Measurements from ENCODE around the gene YWHAH.

Gene YWHAH

DNA sequence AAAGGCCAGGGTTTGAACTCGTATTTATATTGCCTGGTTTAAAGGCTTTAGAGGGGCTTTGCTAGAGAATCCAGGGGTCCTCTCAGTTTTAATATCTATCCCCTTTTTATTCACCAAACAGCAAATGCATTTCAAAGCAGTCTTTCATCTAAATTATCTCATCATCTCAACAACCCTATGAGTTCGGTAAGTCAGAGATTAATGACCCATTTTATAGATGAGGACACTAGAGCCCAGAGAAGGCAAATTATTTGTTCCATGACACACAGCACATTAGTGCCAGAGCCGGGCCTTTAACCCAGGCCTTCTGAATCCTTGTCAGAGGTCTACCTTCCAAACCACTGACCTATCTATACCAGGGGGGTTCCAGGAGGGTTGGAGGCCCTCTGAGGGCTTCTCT lies 16.8 kb upstream of the YWHAH start:
- DNase-seq (ENCODE audit: low read depth): no peak
- H3K4me3 ChIP-seq (ENCODE audit: control insufficient read depth, low read depth, low read length): no peak overlapping the region
- TF ChIP-seq, protein P1, sequence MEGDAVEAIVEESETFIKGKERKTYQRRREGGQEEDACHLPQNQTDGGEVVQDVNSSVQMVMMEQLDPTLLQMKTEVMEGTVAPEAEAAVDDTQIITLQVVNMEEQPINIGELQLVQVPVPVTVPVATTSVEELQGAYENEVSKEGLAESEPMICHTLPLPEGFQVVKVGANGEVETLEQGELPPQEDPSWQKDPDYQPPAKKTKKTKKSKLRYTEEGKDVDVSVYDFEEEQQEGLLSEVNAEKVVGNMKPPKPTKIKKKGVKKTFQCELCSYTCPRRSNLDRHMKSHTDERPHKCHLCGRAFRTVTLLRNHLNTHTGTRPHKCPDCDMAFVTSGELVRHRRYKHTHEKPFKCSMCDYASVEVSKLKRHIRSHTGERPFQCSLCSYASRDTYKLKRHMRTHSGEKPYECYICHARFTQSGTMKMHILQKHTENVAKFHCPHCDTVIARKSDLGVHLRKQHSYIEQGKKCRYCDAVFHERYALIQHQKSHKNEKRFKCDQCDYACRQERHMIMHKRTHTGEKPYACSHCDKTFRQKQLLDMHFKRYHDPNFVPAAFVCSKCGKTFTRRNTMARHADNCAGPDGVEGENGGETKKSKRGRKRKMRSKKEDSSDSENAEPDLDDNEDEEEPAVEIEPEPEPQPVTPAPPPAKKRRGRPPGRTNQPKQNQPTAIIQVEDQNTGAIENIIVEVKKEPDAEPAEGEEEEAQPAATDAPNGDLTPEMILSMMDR (conservative IDR thresholded peaks at IDR 0.05; ENCODE audit: control insufficient read depth, insufficient read depth, low read depth, low read length): no peak

DNA sequence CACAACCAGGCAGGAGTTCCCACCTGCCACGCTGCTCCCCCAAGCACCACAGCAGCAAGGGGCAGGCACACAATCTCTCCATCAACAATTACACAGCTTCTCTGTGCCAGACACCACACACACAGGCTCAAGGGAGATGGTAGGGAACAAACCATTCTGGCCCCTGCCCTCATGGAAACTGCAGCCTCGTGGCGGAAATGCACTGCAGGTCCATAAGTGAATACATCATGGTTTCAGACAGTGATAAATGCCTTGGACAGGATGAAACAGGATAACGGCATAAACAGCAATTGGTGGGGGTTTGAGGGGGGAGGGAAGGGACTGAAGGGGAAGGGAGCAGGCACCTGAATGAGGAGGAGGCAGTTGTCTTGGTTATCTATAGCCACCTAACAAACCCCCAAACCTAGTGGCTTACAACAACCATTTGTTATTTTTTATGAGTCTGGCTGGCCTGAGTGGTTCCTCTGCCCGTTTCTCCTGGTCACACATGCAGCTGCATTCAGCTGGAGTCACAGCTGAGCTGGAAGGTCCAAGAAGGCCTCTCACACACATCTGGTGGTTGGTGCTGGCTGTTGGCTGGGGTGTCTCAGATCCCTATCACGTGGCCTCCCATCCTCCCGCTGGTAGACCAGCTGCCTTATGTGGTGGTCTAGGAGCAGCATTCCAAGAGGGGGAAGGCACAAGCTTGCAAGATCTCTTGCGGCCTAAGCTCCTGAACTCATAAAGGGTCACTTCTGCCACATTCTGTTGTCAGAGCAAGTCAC lies 15.0 kb upstream of the YWHAH start:
- DNase-seq (ENCODE audit: low read depth): no peak

DNA sequence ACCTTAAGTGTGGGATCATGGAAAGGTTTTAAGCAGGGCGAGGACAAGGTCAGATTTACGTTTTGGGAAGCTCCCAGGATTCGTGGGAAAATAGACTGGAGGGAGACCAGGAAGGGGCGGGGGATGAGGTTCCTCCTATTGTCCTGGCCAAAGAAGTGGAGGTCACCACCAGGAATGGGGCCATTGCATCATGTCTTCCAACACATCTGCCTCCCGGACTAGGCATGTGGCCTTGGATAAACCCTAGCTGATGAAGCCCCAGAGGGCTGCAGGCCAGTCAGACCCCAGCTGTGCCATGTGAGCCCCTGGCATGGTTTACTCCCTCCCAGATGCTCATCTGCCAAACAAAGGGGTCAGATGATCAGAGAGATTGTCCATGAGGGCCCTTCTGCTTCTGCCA lies 11.5 kb upstream of the YWHAH start:
- TF ChIP-seq, protein P1 (conservative IDR thresholded peaks at IDR 0.05; ENCODE audit: control insufficient read depth, insufficient read depth, low read depth, low read length): no peak

More for the DNA sequence above, 15.0 kb upstream of the YWHAH start:
- no peak overlapping the region for H3K4me3 ChIP-seq (ENCODE audit: control insufficient read depth, low read depth, low read length)
- TF ChIP-seq, protein P1 (conservative IDR thresholded peaks at IDR 0.05; ENCODE audit: control insufficient read depth, insufficient read depth, low read depth, low read length): no peak

DNA sequence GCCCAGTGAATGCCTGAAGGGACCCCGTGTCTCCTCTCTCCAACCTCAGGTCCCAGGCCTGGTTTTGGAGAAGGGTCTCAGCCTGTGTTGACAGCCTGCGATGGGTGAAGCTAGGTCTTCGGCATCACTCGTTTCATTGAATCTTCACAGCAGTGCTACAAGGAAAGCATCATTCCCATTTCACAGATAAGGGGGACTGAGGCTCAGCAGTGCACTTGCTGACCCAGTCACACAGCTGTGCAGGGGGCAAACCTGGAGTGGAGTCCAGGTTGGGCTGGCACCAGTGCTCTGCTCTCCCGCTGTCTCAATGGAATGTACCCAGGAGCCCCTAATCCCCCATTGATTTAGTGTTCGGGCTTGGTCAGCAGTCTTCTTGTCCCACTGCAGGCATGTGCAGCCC lies 10.9 kb upstream of the YWHAH start:
- no peak overlapping the region for H3K4me3 ChIP-seq (ENCODE audit: control insufficient read depth, low read depth, low read length)
- TF ChIP-seq, protein P1 (conservative IDR thresholded peaks at IDR 0.05; ENCODE audit: control insufficient read depth, insufficient read depth, low read depth, low read length): no peak
- DNase-seq (ENCODE audit: low read depth): no peak

More for the DNA sequence above, 11.5 kb upstream of the YWHAH start:
- no peak for DNase-seq (ENCODE audit: low read depth)
- no peak overlapping the region for H3K4me3 ChIP-seq (ENCODE audit: control insufficient read depth, low read depth, low read length)

DNA sequence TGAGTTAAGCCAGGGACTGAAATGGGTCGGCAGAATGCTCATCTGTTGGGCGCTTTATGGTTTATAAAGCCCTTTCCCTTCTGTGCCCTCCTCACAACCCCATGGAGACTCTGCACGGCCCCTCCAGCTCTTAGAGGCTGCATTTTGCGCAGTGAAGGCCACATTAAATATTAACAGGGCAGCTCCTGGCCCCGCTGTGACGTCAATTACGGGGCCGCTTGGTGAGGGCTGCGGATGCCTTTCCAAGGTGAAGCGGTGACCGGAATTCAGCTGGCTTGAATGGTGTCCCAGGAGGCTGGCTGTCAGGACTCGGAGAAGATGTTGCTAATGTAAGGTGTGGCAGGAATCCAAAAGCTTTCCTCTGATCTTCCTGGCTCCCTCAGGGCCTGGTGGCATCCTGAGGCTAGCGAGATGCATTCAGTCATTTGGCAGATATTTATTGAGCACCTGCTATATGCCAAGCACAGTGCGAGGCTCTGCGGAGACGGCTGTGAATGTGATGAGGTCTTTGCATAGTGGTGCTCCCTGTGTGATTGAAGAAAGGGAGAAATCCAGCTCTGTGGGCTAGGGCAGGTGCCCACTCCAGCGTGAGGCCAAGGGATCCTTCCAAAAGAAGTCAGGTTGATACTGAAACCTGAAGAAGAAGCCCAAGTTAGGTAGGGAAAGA lies 10.4 kb upstream of the YWHAH start:
- H3K4me3 ChIP-seq (ENCODE audit: control insufficient read depth, low read depth, low read length): no peak overlapping the region
- TF ChIP-seq, protein P1 (conservative IDR thresholded peaks at IDR 0.05; ENCODE audit: control insufficient read depth, insufficient read depth, low read depth, low read length): no peak

DNA sequence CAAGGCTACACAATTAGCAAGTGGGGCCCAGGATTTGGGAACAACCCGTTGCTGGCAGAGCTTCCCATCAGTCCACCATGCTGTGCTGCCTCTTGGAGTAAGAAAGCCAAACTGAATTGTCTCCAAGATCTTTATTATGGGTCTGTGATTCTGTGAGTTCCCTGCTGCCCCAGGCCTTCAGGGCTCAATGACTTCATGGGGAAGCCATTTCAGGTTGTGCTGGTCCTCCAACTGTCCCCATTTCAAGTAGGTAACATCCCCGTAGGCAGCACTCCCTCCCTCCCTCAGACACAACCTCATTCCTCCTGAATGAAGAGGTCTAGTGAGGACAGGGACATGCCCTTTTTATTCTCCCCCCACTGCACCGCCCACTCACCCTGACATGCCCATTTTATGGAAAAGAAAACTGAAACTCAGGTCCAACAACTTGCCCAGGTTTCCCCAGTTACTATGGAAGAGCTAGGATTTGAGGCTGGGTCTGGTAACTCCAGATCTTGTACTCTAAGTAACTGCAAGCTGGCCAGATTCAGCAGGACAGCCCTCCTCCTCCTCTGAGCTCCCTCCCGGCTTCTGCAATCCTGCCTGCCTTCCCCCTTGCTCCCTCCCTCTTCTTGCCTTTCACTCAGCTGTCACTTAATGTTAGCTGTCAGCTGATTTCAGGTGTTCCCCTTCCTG lies 8.2 kb upstream of the YWHAH start:
- no peak for DNase-seq (ENCODE audit: low read depth)
- no peak overlapping the region for H3K4me3 ChIP-seq (ENCODE audit: control insufficient read depth, low read depth, low read length)
- TF ChIP-seq, protein P1 (conservative IDR thresholded peaks at IDR 0.05; ENCODE audit: control insufficient read depth, insufficient read depth, low read depth, low read length): no peak

More for the DNA sequence above, 10.4 kb upstream of the YWHAH start:
- no peak for DNase-seq (ENCODE audit: low read depth)

Measured in fibroblast of mammary gland (primary cell).